IMR-90 (cell line): ENCODE data around the gene EXOC6. TPM values are rescaled to one million over a fixed set of nuclear protein-coding genes. Genes with fewer than 3 reads are reported as not detected.

ENCODE experiments used
- ATAC-seq: fragments of 200-7000 bp; cut with Tn5 transposase; 2 replicates; pipeline ENCODE4 v1.9.1; 2020; ENCODE audit warnings: low read depth, mild to moderate bottlenecking, moderate library complexity
- BruUV-seq: library from RNA; stranded (reverse); fragments of 400-500 nt; replicated peaks from 2 replicates; lab custom pipeline; 2021; lab: Mats Ljungman, UMichigan
- CTCF ChIA-PET: fragments of 300-600 bp; formaldehyde crosslinking; extraction: SDS; loops from one replicate; lab custom pipeline; 2021; ENCODE audit warnings: antibody characterized with exemption; lab: Yijun Ruan, JAX
- POLR2A ChIA-PET: fragments of 300-600 bp; sonication (Branson Sonifier 250); formaldehyde crosslinking; loops from one replicate; lab custom pipeline; 2022; ENCODE audit warnings: antibody characterized with exemption; ENCODE audit not compliant: unreplicated experiment; lab: Charles Lee
- DNase-seq: peaks from one replicate; pipeline ENCODE4 v3.0.0; 2013
- H2AFZ ChIP-seq: replicated peaks from 2 replicates; pipeline ENCODE3; 2013; ENCODE audit warnings: low read length, mild to moderate bottlenecking; ENCODE audit not compliant: poor library complexity
- H2AK5ac ChIP-seq: 2 replicates; pipeline ENCODE4 v1.6.1; 2013; ENCODE audit warnings: low read depth, low read length, inconsistent platforms
- H2AK9ac ChIP-seq: replicated peaks from 2 replicates; pipeline ENCODE3; 2013; ENCODE audit warnings: mild to moderate bottlenecking, low read depth, low read length, moderate library complexity; ENCODE audit not compliant: poor library complexity
- H2BK120ac ChIP-seq: 2 replicates; pipeline ENCODE4 v1.6.1; 2013; ENCODE audit warnings: low read depth, low read length, inconsistent platforms
- H2BK15ac ChIP-seq: 3 replicates; pipeline ENCODE4 v1.6.1; 2013; ENCODE audit warnings: low read depth, low read length, inconsistent platforms
- H2BK20ac ChIP-seq: 2 replicates; pipeline ENCODE4 v1.6.1; 2013; ENCODE audit warnings: low read depth, mild to moderate bottlenecking, inconsistent platforms, low read length, moderate library complexity
- H2BK5ac ChIP-seq: 2 replicates; pipeline ENCODE4 v1.6.1; 2013; ENCODE audit warnings: mild to moderate bottlenecking, low read depth, low read length, inconsistent platforms; ENCODE audit not compliant: poor library complexity, severe bottlenecking
- H3K14ac ChIP-seq: replicated peaks from 2 replicates; pipeline ENCODE4 v1.6.1; 2013; ENCODE audit warnings: low read depth, low read length, inconsistent platforms
- H3K18ac ChIP-seq: 2 replicates; pipeline ENCODE4 v1.6.1; 2013; ENCODE audit warnings: low read depth, low read length, control low read depth
- H3K23ac ChIP-seq: 2 replicates; pipeline ENCODE4 v1.6.1; 2013; ENCODE audit warnings: low read depth, low read length, inconsistent platforms
- H3K27ac ChIP-seq: 2 replicates; pipeline ENCODE4 v1.5.1; 2013; ENCODE audit warnings: mild to moderate bottlenecking, control low read depth, low read length; ENCODE audit not compliant: insufficient read depth
- H3K27me3 ChIP-seq: 2 replicates; pipeline ENCODE4 v1.6.1; 2013; ENCODE audit warnings: low read length; ENCODE audit not compliant: control insufficient read depth, insufficient read depth
- H3K36me3 ChIP-seq: 2 replicates; pipeline ENCODE4 v1.6.1; 2013; ENCODE audit warnings: low read length, mixed read lengths; ENCODE audit not compliant: control insufficient read depth, insufficient read depth
- H3K4ac ChIP-seq: 2 replicates; pipeline ENCODE4 v1.6.1; 2013; ENCODE audit warnings: low read depth, low read length, inconsistent platforms
- H3K4me1 ChIP-seq: 2 replicates; pipeline ENCODE4 v1.6.1; 2013; ENCODE audit warnings: low read length, mixed read lengths; ENCODE audit not compliant: control insufficient read depth, insufficient read depth
- H3K4me2 ChIP-seq: 2 replicates; pipeline ENCODE4 v1.6.1; 2013; ENCODE audit warnings: low read depth, mild to moderate bottlenecking, control low read depth, low read length, moderate library complexity
- H3K4me3 ChIP-seq: 2 replicates; pipeline ENCODE4 v1.5.1; 2013; ENCODE audit warnings: low read depth, mild to moderate bottlenecking, control low read depth, low read length, moderate library complexity; ENCODE audit not compliant: insufficient read depth
- H3K56ac ChIP-seq: 2 replicates; pipeline ENCODE4 v1.6.1; 2013; ENCODE audit warnings: low read length, inconsistent platforms; ENCODE audit not compliant: insufficient read depth; ENCODE audit errors: extremely low read depth
- H3K79me1 ChIP-seq, 2 experiments: 2 replicates each; pipeline ENCODE4 v1.6.1; 2013; ENCODE audit warnings: low read length in 2 of 2, inconsistent platforms in 1 of 2, low read depth in 1 of 2
- H3K9ac ChIP-seq: 2 replicates; pipeline ENCODE4 v1.6.1; 2013; ENCODE audit warnings: low read depth, low read length, control low read depth
- H3K9me1 ChIP-seq: 2 replicates; pipeline ENCODE4 v1.6.1; 2013; ENCODE audit warnings: low read length, inconsistent platforms; ENCODE audit not compliant: insufficient read depth
- H3K9me3 ChIP-seq: 2 replicates; pipeline ENCODE4 v1.6.1; 2013; ENCODE audit warnings: low read length; ENCODE audit not compliant: control insufficient read depth, insufficient read depth
- H4K20me1 ChIP-seq: 2 replicates; pipeline ENCODE4 v1.6.1; 2013; ENCODE audit warnings: low read length, inconsistent platforms; ENCODE audit not compliant: insufficient read depth
- H4K5ac ChIP-seq: 2 replicates; pipeline ENCODE4 v1.6.1; 2013; ENCODE audit warnings: mild to moderate bottlenecking, low read depth, low read length, control low read depth
- H4K8ac ChIP-seq, 2 experiments: 2 replicates each; pipeline ENCODE4 v1.6.1; 2013; ENCODE audit warnings: low read depth in 2 of 2, low read length in 2 of 2, control low read depth in 1 of 2, inconsistent platforms in 1 of 2
- H4K91ac ChIP-seq: 2 replicates; pipeline ENCODE4 v1.6.1; 2013; ENCODE audit warnings: low read depth, low read length, inconsistent platforms; ENCODE audit not compliant: insufficient read depth
- BHLHE40 ChIP-seq: fragments of 150-350 bp; IDR thresholded peaks from 2 replicates; pipeline ENCODE4 v1.6.1; 2016; ENCODE audit warnings: mild to moderate bottlenecking, low read depth, low read length
- CEBPB ChIP-seq: IDR thresholded peaks from 2 replicates; pipeline ENCODE4 v1.6.1; 2012; ENCODE audit warnings: low read depth, low read length, improper control_type of control experiment
- CHD1 ChIP-seq: IDR thresholded peaks from 2 replicates; pipeline ENCODE4 v1.6.1; 2012; ENCODE audit warnings: low read depth, low read length, improper control_type of control experiment
- ELK1 ChIP-seq: fragments of 150-350 bp; IDR thresholded peaks from 2 replicates; pipeline ENCODE4 v1.6.1; 2016; ENCODE audit warnings: low read depth, mild to moderate bottlenecking, low read length, moderate library complexity, borderline replicate concordance
- MXI1 ChIP-seq: IDR thresholded peaks from 2 replicates; pipeline ENCODE4 v1.6.1; 2012; ENCODE audit warnings: low read depth, mild to moderate bottlenecking, low read length, moderate library complexity, borderline replicate concordance
- NFE2L2 ChIP-seq: fragments of 150-350 bp; IDR thresholded peaks from 2 replicates; pipeline ENCODE4 v1.6.1; 2016; ENCODE audit warnings: low read depth, mild to moderate bottlenecking, low read length
- POLR2A ChIP-seq: IDR thresholded peaks from 2 replicates; pipeline ENCODE4 v1.6.1; 2012; ENCODE audit warnings: mild to moderate bottlenecking, low read depth, low read length
- RAD21 ChIP-seq: IDR thresholded peaks from 2 replicates; pipeline ENCODE4 v1.6.1; 2012; ENCODE audit warnings: low read length, improper control_type of control experiment
- RCOR1 ChIP-seq: IDR thresholded peaks from 2 replicates; pipeline ENCODE4 v1.6.1; 2012; ENCODE audit warnings: mild to moderate bottlenecking, low read length, improper control_type of control experiment; ENCODE audit not compliant: insufficient replicate concordance
- RFX5 ChIP-seq: IDR thresholded peaks from 2 replicates; pipeline ENCODE4 v1.8.0; 2012; ENCODE audit warnings: low read depth, mild to moderate bottlenecking, low read length, moderate library complexity
- WGBS, 2 experiments: methylation state at CpG; one replicate each; pipeline versions ENCODE4 v1.1.5 to v1.1.7; 2013; ENCODE audit warnings: missing lambda C conversion rate in 2 of 2; ENCODE audit not compliant: insufficient read length in 1 of 2; ENCODE audit errors: extremely low coverage in 2 of 2; 5-methylcytosine and 5-hydroxymethylcytosine counted together
- dilution Hi-C: fragments of 300-500 bp; cut with HindIII; formaldehyde crosslinking; loops from one replicate; pipeline ENCODE4 v1.14.3; 2018; ENCODE audit warnings: low sequenced_read_pairs; ENCODE audit not compliant: unreplicated experiment
- in situ Hi-C: fragments of 300-500 bp; cut with MboI; formaldehyde crosslinking; loops from 3 replicates; pipeline ENCODE4 v1.14.3; 2019; ENCODE audit warnings: low sequenced_read_pairs, inconsistent platforms, mixed read lengths
- intact Hi-C: fragments of 100-400 bp; cut with micrococcal nuclease; formaldehyde crosslinking; loops from 2 replicates; pipeline ENCODE4 v1.10.0; 2022
- polyA plus RNA-seq, 3 experiments: library from polyadenylated mRNA; depleted of rRNA; stranded (reverse); fragments of >200 nt; gene quantifications; 2 replicates each; pipeline ENCODE4 v1.2.3, GENCODE V29; 2012; ENCODE audit warnings: low replicate concordance in 1 of 3
- total RNA-seq: library from RNA; depleted of rRNA; stranded (reverse); fragments of >200 nt; gene quantifications from 2 replicates; pipeline ENCODE4 v1.2.3, GENCODE V29; 2012
- TF ChIP-seq, protein P1 (sequence below): conservative IDR thresholded peaks from 2 replicates; pipeline ENCODE4 v1.5.1; 2012; ENCODE audit warnings: mild to moderate bottlenecking, low read depth, low read length, improper control_type of control experiment

The EXOC6 gene
- total and polyA plus RNA-seq, 2 of the 4 experiments (the other 2 are of a cell fraction), result 4.5 to 11.5 TPM

DNA sequence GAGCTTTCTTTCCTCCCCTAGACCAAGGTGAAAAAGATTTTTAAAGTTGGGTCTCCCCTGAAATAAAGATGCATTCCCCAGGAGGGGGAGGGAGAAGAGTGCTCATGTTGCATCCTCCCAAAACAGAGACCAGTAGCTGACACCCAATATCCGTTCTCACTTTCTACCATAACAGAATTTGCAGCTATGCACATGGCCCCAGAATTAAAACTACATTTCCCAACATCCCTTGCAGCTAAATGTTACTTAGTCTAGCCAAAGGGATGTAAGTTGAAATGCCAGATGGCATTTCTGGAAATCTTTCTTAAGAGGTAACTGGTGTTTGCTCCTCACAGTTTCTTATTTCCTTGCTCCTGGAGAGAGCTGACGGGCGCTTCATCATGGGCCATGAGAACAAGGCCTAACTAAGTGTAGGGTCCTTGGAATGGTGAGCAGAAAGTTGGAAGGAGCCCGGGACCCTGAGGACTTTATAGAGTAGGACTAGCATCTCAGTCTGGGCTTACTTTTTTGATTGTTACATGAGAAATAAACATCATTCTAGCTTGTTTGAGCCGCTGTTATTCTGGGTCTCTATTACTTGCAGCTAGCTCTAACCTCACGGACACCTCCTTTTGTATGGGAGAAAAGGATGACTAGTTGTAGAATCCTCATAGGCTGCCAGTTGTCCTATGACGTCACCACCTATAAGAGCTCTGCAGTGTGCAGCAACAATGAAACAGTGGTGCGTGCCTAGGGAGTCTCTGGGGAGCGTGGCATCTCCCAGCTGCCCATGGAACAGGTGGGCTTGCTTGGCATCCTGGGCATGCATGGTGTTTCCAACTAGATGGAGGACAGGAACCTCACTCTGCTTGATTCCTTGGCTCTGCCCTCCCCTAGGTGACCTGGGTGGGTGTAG, 46.1 kb upstream of the EXOC6 start:
- H3K18ac ChIP-seq, result no peak overlapping the region
- 90% methylated on average over 2 of the region's 9 CpGs; no CpG with 5 or more reads in 1 of the 2 experiments for WGBS, 2 experiments
- H2BK20ac ChIP-seq, result no peak overlapping the region
- TF ChIP-seq RCOR1 (no peak), RAD21 (no peak), CEBPB (no peak), POLR2A (no peak), MXI1 (no peak), ELK1 (no peak), NFE2L2 (no peak), BHLHE40 (no peak), CHD1 (no peak), RFX5 (no peak)
- TF ChIP-seq, protein P1, sequence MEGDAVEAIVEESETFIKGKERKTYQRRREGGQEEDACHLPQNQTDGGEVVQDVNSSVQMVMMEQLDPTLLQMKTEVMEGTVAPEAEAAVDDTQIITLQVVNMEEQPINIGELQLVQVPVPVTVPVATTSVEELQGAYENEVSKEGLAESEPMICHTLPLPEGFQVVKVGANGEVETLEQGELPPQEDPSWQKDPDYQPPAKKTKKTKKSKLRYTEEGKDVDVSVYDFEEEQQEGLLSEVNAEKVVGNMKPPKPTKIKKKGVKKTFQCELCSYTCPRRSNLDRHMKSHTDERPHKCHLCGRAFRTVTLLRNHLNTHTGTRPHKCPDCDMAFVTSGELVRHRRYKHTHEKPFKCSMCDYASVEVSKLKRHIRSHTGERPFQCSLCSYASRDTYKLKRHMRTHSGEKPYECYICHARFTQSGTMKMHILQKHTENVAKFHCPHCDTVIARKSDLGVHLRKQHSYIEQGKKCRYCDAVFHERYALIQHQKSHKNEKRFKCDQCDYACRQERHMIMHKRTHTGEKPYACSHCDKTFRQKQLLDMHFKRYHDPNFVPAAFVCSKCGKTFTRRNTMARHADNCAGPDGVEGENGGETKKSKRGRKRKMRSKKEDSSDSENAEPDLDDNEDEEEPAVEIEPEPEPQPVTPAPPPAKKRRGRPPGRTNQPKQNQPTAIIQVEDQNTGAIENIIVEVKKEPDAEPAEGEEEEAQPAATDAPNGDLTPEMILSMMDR, result no peak
- ChIA-PET POLR2A (no interaction called here), CTCF (interaction anchor here (1.1 to 1.2 kb wide), 2 partner anchors 17 to 41 kb away, joined by 3 read pairs; no protein-coding TSS in a partner anchor)
- no peak overlapping the region for H2BK15ac ChIP-seq
- H3K14ac ChIP-seq, result no peak overlapping the region
- dilution Hi-C loops (no loop called here), in situ Hi-C loops (no loop called here), intact Hi-C loops (no loop called here)
- no peak overlapping the region for H4K91ac ChIP-seq
- H3K4ac ChIP-seq, result no peak overlapping the region
- H2AK5ac ChIP-seq, result no peak overlapping the region
- DNase-seq (no peak), ATAC-seq (no peak)
- H3K36me3 ChIP-seq, result no peaks in the 10 kb centered on the region
- H4K20me1 ChIP-seq, result no peaks in the 10 kb centered on the region
- H2AK9ac ChIP-seq, result no peak overlapping the region
- H3K9me3 ChIP-seq, result no peaks in the 10 kb centered on the region
- no peak overlapping the region for H2BK5ac ChIP-seq
- no peak overlapping the region for H3K23ac ChIP-seq
- H3K4me2 ChIP-seq, result no peak overlapping the region
- H3K56ac ChIP-seq, result no peak overlapping the region
- no peaks in the 10 kb centered on the region for H3K27me3 ChIP-seq
- H3K27ac ChIP-seq, result no peak overlapping the region
- H3K4me1 ChIP-seq, result no peaks in the 10 kb centered on the region
- no TSS peak for BruUV-seq
- no peak overlapping the region for H4K8ac ChIP-seq
- no peaks in the 10 kb centered on the region for H3K79me1 ChIP-seq
- no peak overlapping the region for H3K4me3 ChIP-seq
- no peaks in the 10 kb centered on the region for H3K9me1 ChIP-seq
- H4K5ac ChIP-seq, result no peak overlapping the region
- no peak overlapping the region for H2BK120ac ChIP-seq
- H3K9ac ChIP-seq, result no peak overlapping the region
- no peak overlapping the region for H2AFZ ChIP-seq
